Erythroblast (primary cell): Measurements from ENCODE around the gene NOPCHAP1.

ENCODE experiments used
- GATA1 ChIP-seq: IDR thresholded peaks from 2 replicates; pipeline ENCODE4 v1.6.1; 2011; ENCODE audit warnings: low read depth, mild to moderate bottlenecking, control low read depth, low read length, moderate library complexity
- POLR2A ChIP-seq: IDR thresholded peaks from 2 replicates; pipeline ENCODE4 v1.6.1; 2011; ENCODE audit warnings: mild to moderate bottlenecking, low read length

GRCh38 chr12:104952816-104953215 lies 33.3 kb upstream of the NOPCHAP1 start:
- TF ChIP-seq POLR2A (no peak), GATA1 (no peak)
